Vagina (tissue), 2 donors: ENCODE results near the gene RPTOR. TPM values are rescaled to one million over a fixed set of nuclear protein-coding genes. Genes with fewer than 3 reads are reported as not detected.
A peak's percentile ranks its signal among the peaks of the same experiment; 100 is the strongest.

Source experiments
- DNase-seq, 2 donors: peaks; one replicate each; pipeline ENCODE4 v3.0.0-alpha.2; 2017; ENCODE audit errors: extremely low spot score in 2 of 2
- H3K27ac ChIP-seq: fragments of 200-600 bp; sonication (generic); one replicate; pipeline ENCODE4 v1.5.1; 2019
- H3K27me3 ChIP-seq: fragments of 200-600 bp; sonication (generic); one replicate; pipeline ENCODE4 v1.5.1; 2019
- H3K36me3 ChIP-seq, 2 donors: fragments of 200-600 bp; sonication (generic); one replicate each; pipeline ENCODE4 v1.5.1; 2017 to 2019
- H3K4me1 ChIP-seq: fragments of 200-600 bp; sonication (generic); one replicate; pipeline ENCODE4 v1.5.1; 2019
- H3K4me3 ChIP-seq, 2 donors: fragments of 200-600 bp; sonication (generic); 1 replicate in 1 of 2; 2 replicates in 1 of 2; pipeline ENCODE4 v1.5.1; 2016 to 2019
- H3K9me3 ChIP-seq: fragments of 200-600 bp; sonication (generic); one replicate; pipeline ENCODE4 v1.5.1; 2019
- POLR2A ChIP-seq, 2 donors: fragments of 450-650 bp; IDR thresholded peaks; one replicate each; pipeline ENCODE4 v1.6.1; 2017; ENCODE audit warnings: antibody characterized with exemption in 2 of 2, mild to moderate bottlenecking in 2 of 2, moderate library complexity in 2 of 2
- POLR2AphosphoS5 ChIP-seq, 2 donors: sonication (generic); formaldehyde crosslinking; IDR thresholded peaks; one replicate each; pipeline ENCODE4 v1.9.0; 2017; ENCODE audit warnings: antibody characterized with exemption in 2 of 2, mild to moderate bottlenecking in 2 of 2, low read depth in 1 of 2; ENCODE audit not compliant: insufficient read depth in 1 of 2
- intact Hi-C: fragments of 100-400 bp; cut with DNase I; formaldehyde crosslinking; loops from one replicate; pipeline ENCODE4 v1.15.1; 2023
- total RNA-seq: library from RNA; depleted of rRNA; stranded (reverse); fragments of >200 nt; gene quantifications from one replicate; pipeline ENCODE4 v1.2.3, GENCODE V29; 2016
- TF ChIP-seq, protein P1 (sequence below), 3 experiments: fragments of 450-650 bp in 2 of 3; fragments of 200-600 bp in 1 of 3; sonication (generic) in 1 of 3; IDR thresholded peaks; one replicate each; pipeline ENCODE4 v1.5.1; 2017 to 2019; ENCODE audit warnings: antibody characterized with exemption in 3 of 3, mild to moderate bottlenecking in 2 of 3, moderate library complexity in 2 of 3

RPTOR gene
- total RNA-seq, 1 donor from 2014 or later, result 38.3 TPM

GRCh38 chr17:80864751-80865150, 320.1 kb downstream of the RPTOR start:
- TF ChIP-seq, protein P1, sequence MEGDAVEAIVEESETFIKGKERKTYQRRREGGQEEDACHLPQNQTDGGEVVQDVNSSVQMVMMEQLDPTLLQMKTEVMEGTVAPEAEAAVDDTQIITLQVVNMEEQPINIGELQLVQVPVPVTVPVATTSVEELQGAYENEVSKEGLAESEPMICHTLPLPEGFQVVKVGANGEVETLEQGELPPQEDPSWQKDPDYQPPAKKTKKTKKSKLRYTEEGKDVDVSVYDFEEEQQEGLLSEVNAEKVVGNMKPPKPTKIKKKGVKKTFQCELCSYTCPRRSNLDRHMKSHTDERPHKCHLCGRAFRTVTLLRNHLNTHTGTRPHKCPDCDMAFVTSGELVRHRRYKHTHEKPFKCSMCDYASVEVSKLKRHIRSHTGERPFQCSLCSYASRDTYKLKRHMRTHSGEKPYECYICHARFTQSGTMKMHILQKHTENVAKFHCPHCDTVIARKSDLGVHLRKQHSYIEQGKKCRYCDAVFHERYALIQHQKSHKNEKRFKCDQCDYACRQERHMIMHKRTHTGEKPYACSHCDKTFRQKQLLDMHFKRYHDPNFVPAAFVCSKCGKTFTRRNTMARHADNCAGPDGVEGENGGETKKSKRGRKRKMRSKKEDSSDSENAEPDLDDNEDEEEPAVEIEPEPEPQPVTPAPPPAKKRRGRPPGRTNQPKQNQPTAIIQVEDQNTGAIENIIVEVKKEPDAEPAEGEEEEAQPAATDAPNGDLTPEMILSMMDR (IDR thresholded peaks at IDR 0.05), result no peak
- TF ChIP-seq POLR2AphosphoS5 (IDR thresholded peaks at IDR 0.05; ENCODE audit: insufficient read depth in 1 of 2, low read depth in 1 of 2) (no peak), POLR2A (IDR thresholded peaks at IDR 0.05) (no peak)
- H3K9me3 ChIP-seq, result no peaks in the 10 kb centered on the region
- H3K36me3 ChIP-seq, result no peaks in the 10 kb centered on the region
- DNase-seq, result no peak
- no peak overlapping the region for H3K27ac ChIP-seq
- H3K4me3 ChIP-seq, result no peak overlapping the region
- intact Hi-C loops, result loop anchor here (10.0 kb wide), 1 partner anchor 410 kb away; no protein-coding TSS in a partner anchor
- no peaks in the 10 kb centered on the region for H3K27me3 ChIP-seq
- H3K4me1 ChIP-seq, result peaks cover under 1% of the 10 kb centered on the region

- no peaks in the 10 kb centered on the region for H3K4me1 ChIP-seq
- intact Hi-C loops, result loop anchor here (10.0 kb wide), 1 partner anchor 411 kb away; no protein-coding TSS in a partner anchor
Measured at GRCh38 chr17:80866050-80866793, 321.6 kb downstream of the RPTOR start.

GRCh38 chr17:80868022-80868609, 323.5 kb downstream of the RPTOR start:
- no peak for DNase-seq
- TF ChIP-seq, protein P1 (IDR thresholded peaks at IDR 0.05), result no peak
- TF ChIP-seq POLR2AphosphoS5 (IDR thresholded peaks at IDR 0.05; ENCODE audit: insufficient read depth in 1 of 2, low read depth in 1 of 2), result no peak
- no peak for TF ChIP-seq POLR2A (IDR thresholded peaks at IDR 0.05)
- Histone ChIP-seq H3K4me3 (no peak overlapping the region), H3K4me1 (no peaks in the 10 kb centered on the region), H3K27ac (no peak overlapping the region), H3K36me3 (no peaks in the 10 kb centered on the region), H3K9me3 (no peaks in the 10 kb centered on the region), H3K27me3 (no peaks in the 10 kb centered on the region)
- intact Hi-C loops, result loop anchor here (10.0 kb wide), 1 partner anchor 413 kb away; no protein-coding TSS in a partner anchor

More at GRCh38 chr17:80866050-80866793, 321.6 kb downstream of the RPTOR start:
- no peak for DNase-seq
- H3K27ac ChIP-seq, result no peak overlapping the region
- TF ChIP-seq, protein P1 (IDR thresholded peaks at IDR 0.05), result peak; percentile 24 to 61 (median 58)
- TF ChIP-seq POLR2A (IDR thresholded peaks at IDR 0.05), result no peak
- no peaks in the 10 kb centered on the region for H3K9me3 ChIP-seq
- H3K4me3 ChIP-seq, result no peak overlapping the region
- no peaks in the 10 kb centered on the region for H3K27me3 ChIP-seq
- H3K36me3 ChIP-seq, result no peaks in the 10 kb centered on the region

GRCh38 chr17:80869481-80870145, 325.0 kb downstream of the RPTOR start:
- Histone ChIP-seq H3K27me3 (no peaks in the 10 kb centered on the region), H3K27ac (no peak overlapping the region), H3K4me3 (no peak overlapping the region), H3K4me1 (no peaks in the 10 kb centered on the region), H3K9me3 (no peaks in the 10 kb centered on the region), H3K36me3 (no peaks in the 10 kb centered on the region)
- intact Hi-C loops, result loop anchor here (10.0 kb wide), 2 partner anchors 105 to 415 kb away; no protein-coding TSS in a partner anchor
- no peak for DNase-seq
- TF ChIP-seq, protein P1 (IDR thresholded peaks at IDR 0.05), result no peak
- TF ChIP-seq POLR2AphosphoS5 (IDR thresholded peaks at IDR 0.05; ENCODE audit: insufficient read depth in 1 of 2, low read depth in 1 of 2) (no peak), POLR2A (IDR thresholded peaks at IDR 0.05) (no peak)
